Stimulated activated CD4-positive, alpha-beta T cell treated with anti-CD3 and anti-CD28 coated beads, TNF-alpha, amount 100 ng/mL, for 48 hours (primary cell): ENCODE measurements around the gene CCL25.
"Not testable (repeated sequence)": the region's sequence is repeated elsewhere in the genome, so short reads cannot be mapped to it uniquely, and the experiment has no call there.

Experiments
- DNase-seq, 3 donors: peaks; one replicate each; pipeline ENCODE4 v3.0.0-alpha.2; 2020; ENCODE audit warnings: low read depth in 3 of 3

The CCL25 gene

DNA sequence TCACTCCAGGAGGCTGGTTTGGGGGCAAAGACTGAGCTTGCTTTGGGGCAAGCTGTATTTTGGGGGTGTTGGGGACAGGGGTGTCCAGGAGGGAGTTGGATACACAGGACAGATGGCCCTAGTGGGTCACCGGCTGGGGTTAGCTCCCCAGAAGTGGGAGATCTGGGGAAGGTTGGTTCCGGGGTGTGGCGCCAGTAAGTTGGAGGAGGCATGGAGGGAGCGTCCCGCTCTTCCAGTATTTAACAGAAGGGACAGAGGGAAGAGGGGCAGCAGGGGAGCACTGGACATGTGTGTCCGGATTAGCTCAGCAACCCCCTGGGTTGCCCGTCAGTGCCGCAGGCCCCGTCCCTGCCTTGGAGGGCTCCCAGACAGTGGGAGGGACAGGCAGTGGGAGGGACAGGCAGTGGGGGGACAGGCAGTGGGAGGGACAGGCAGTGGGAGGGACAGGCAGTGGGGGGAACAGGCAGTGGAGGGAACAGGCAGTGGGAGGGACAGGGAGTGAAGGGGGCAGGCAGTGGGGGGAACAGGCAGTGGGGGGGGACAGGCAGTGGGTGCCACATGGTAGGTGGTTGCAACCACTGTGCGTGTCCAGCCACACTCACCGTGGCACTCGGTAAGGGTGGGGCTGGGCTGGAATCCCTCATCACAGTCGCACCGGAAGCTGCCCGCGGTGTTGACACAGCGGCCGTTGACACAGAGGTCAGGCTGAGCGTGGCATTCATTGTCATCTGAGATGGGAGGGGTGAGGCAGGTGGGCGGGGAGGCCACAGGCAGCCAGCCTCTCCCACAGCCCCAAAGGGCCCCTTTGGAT lies 33.2 kb downstream of the CCL25 start:
- DNase-seq = no peak

DNA sequence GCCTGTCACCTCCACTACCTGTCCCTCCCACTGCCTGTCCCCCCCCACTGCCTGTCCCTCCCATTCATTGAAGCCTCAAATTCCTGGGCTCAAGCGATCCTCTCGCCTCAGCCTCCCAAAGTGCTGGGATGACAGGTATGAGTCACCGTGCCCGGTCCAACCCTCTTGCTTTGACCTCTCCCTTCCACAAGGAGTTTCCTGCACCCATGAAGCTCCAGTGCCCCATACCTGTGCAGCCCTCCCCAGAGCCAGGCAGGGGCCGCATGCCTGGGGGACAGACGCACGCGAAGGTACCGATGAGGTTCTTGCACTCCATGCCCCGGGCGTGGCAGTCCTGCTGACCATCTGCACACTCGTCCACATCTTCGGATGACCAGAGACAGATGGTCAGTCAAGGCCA lies 34.3 kb downstream of the CCL25 start:
- no peak for DNase-seq

GRCh38 chr19:8087876-8088275 lies 35.3 kb downstream of the CCL25 start:
- DNase-seq = no peak

GRCh38 chr19:8088752-8089663 lies 36.4 kb downstream of the CCL25 start:
- DNase-seq = no peak

DNA sequence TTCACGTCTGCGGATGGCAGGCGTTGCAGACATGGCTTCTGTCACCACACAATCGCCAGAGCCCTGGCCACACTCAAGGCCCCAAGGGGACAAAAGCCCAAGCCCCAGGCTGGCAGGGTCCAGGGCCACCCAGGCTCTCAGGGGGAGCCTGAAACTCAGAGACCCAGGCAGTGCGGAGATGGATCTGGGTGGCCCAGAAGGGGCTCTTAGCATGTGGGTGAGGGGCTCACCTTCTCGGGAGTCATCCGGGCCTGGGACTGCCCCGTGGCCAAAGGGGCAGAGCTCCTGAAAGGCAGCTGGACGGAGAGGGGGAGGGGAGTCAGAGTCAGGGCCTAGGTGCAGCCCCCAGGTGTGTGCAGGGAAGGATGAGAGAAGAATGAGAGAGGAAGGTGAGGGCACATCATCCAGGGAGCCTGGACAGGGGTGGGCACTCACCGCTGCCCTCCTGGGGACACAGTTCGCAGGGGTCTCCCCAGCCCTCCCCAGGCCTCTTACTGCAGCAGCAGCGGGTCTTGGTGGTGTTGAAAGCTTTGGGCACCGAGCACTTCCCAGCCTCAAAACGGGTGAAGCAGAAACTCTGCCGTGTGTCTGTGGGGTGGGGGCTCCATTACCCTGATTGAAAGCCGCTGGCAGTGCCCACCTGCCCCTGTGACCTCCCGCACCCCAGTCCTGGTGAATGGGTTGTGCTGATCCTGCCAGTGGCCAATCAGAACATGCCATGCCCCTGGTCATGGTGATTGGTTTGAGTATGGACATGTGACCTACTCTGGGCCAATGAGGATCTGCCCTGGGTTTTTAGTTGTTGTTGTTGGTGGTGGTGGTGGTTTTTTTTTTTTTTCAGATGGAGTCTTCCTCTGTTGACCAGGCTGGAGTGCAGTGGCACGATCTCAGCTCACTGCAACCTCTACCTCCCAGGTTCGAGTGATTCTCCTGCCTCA lies 37.4 kb downstream of the CCL25 start:
- no peak for DNase-seq

DNA sequence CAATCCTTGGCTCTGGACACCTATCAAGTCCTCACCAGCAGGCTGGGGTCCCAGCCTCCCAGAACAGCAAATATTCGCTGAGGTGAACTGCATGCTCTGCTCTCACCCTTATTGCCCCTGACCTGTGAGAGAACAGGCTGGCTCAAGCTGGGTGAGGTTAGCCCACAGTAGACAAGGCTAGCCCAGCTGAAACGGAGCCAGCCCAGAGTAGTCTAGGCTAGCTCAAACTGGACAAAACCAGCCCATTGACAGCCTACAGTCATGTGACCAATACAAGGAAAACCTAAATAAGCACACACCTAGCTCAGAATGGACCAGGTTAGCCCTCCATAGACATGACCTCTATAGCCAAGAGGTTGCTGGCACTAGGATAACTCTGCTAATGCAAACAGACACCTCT lies 38.4 kb downstream of the CCL25 start:
- DNase-seq = no peak

DNA sequence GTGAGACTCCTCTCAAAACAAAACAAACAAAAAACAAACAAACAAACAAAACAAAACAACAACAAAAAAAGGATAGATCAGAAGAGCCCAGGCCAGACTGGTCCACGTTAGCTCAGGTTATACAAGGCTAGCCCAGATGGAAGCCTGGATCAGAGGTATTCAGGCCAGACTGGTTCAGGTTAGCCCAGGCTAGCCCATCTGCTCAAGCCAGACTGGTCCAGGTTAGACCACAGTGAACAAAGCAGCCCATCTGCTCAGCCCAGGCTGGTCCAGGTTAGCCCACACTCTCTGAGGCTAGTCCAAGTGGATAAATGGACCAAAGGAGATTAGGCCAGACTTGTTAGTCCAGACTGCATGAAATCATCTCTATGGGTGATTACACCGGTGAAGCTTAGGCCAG lies 41.2 kb downstream of the CCL25 start:
- no peak for DNase-seq

- DNase-seq = no peak
These were observed 41.8 kb downstream of the CCL25 start for GRCh38 chr19:8094336-8094735.

DNA sequence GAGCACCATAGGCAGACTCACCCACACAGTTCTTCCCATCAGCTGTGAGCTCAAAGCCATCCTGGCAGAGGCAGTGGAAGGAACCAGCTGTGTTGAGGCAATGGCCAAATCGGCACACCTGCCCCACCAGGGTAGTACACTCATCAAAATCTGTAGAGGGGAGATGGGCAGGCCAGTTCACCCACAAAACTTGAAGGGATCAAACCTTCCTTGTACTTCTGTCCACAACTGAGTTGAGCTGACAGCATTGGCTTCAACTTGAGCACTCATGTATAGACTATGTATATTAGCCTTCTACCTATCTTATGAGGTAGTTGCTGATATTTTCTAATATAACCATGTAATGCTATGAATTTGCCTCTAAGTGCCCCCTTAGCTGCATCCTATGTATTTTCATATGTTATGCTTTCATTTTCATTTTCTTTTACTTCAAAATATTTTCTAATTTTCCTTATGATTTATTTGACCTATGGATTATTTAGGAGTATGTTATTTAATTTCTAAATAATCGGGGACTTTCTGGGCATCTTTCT lies 42.9 kb downstream of the CCL25 start:
- DNase-seq = no peak

- DNase-seq = no peak
These were observed 43.5 kb downstream of the CCL25 start for GRCh38 chr19:8096071-8096470.

GRCh38 chr19:8097198-8097597 lies 44.6 kb downstream of the CCL25 start:
- DNase-seq = no peak

DNA sequence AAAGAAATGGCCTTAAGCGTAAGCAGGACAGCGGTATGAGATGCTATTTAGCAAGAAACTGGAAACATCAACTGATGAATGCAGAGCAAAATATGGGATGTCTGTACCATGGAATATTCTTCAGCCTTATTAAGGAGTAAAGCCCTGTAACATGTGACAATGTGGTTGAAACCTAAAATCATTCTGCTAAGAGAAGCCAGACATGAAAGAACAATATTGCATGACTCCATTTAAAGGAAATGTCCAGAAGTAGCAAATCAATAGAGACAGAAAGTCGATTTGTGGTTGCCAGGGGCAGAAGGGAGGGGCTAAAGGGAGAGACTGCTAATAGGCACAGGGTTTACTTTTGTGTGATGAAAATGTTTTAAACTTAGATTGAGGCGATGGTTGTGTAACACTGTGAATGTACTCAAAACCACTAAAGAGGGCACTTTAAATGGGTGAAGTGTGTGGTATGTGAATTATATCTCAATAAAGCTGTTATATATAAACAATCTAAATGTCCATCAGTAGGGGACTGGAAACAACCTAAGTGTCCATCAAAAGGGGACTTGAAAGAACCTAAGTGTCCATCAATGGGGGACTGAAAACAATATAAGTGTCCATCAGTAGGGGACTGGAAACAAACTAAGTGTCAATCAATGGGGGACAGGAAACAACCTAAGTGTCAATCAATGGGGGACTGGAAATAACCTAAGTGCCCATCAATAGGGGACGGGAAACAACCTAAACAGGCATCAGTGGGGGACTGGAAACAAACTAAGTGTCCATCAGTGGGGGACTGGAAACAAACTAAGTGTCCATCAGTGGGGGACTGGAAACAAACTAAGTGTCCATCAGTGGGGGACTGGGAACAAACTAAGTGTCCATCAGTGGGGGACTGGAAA lies 45.4 kb downstream of the CCL25 start:
- DNase-seq = no peak

DNA sequence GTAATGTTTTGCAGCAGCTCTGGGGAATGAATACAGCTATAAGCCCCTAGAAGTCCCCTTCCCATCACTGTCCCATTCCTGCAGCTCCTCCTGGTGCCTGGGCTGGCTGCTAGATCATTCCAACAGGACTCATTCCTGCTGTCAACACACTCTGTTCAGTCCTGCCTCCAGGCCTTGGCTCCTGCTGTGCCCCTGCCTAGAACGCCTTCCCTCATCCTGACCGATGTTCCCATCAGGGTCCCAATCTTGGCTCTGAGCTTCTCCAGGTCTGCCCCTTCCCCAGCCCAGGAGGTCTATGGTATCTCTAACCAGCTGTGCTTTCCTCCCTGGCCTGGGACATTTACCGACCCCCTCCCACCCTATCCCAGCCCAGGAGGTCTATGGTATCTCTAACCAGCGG lies 48.8 kb downstream of the CCL25 start:
- DNase-seq = no peak

DNA sequence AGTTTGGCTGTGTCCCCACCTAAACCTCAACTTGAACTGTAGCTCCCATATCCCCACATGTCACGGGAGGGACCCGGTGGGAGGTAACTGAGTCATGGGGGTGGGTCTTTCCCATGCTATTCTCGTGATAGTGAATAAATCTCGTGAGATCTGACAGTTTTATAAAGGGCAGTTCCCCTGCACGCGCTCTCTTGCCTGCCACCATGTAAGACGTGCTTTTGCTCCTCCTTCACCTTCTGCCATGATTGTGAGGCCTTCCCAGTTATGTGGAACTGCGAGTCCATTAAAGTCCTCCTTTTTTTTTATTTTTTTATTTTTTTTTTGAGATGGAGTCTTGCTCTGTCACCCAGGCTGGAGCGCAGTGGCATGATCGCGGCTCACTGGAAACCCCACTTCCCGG lies 49.4 kb downstream of the CCL25 start:
- DNase-seq = not testable (repeated sequence)

DNA sequence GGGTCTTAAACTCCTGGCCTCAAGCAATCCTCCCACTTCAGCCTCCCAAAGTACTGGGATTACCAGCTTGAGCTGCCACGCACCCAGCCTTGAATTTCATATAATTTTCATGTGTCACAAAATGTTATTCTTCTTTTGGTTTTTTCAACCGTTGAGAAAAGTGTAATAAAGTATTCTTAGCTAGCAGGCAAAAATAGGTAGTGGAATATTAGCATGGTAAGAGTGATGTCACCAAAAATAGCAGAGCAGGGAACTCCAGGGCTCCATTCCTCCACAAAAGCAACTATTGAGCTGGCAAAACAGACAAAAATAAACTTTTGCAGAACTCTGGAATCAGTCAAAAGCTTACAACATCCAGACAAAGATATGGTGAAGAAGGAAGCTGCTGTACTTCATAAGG lies 52.9 kb downstream of the CCL25 start:
- DNase-seq = no peak

DNA sequence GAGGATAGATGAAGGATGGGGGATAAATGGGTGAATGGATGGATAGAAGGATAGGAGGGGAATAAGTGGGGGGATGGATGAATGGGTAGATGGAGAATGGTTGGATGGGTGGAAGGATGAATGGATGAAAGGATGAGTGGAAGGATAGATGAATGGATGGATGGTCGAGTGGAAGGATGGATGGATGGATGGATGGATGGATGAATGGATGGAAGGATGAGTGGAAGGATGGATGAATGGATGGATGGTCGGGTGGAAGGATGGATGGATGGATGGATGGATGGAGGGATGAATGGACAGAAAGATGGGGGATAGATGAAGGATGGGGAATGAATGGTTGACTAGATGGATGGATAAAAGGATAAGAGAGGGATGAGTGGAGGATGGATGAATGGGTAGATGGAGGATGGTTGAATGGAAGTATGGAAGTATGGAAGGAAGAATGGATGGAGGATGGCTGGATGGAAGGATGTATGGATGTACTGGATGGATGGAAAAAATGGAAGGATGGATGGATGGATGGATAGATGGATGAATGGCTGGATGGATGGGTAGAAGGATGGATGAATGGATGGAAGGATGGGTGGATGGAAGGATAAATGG lies 54.8 kb downstream of the CCL25 start:
- no peak for DNase-seq

DNA sequence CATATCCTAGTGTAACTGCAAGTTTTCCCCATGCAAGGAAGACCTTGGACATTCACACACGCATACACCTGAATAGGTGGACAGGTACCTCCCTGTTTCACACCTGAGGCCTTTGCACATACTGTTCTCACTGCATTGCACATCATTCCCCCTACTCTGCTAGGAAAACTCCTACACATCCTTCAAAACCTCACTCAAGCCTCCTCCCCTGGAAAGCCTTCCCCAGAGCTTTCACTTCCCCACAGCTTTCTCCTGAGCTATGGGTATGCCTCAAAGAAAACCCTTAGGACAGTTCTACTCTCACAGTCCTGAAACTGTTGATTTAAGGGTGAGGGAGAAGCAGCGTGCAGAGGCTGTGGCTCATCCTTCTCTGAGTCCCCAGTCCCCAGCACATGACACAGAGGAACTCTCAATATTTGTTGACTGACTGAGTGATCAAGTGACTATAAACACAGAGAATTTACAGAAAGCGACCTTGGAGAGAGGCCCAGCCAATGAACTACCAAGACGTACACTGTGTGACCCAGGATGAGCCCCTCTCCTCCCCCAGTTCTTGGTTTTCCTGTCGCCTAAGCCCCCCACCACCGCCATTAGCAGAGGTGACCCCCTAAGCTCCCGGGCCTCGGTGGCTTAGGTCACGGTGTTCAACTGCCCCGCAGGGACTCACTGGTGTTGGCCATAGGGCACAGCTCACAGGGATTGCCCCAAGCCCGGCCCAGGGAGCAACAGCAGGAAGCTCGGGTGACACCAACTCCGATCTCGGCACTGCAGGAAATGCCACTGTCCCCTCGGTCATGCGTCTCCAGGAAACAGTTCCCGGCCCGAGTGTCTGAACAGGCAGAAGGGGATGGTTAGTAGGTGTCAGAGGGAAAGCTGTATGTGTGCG lies 56.2 kb downstream of the CCL25 start:
- no peak for DNase-seq

- DNase-seq = no peak
These were observed 56.9 kb downstream of the CCL25 start for GRCh38 chr19:8109455-8109854.
